GM12864 (cell line): ENCODE measurements around the gene ATR.
"Not testable (repeated sequence)": the region's sequence is repeated elsewhere in the genome, so short reads cannot be mapped to it uniquely, and the experiment has no call there.

Experiments used
- DNase-seq: peaks from one replicate; pipeline ENCODE4 v3.0.0-alpha.2; 2011; ENCODE audit warnings: low read depth
- H3K4me3 ChIP-seq: 2 replicates; pipeline ENCODE4 v1.5.1; 2011; ENCODE audit warnings: mild to moderate bottlenecking, low read depth, low read length, control low read depth
- TF ChIP-seq, protein P1 (sequence below): IDR thresholded peaks from 2 replicates; pipeline ENCODE4 v1.5.1; 2011; ENCODE audit warnings: low read depth, mild to moderate bottlenecking, moderate library complexity, low read length, control low read depth, inconsistent platforms; ENCODE audit errors: missing control alignments

Gene ATR

DNA sequence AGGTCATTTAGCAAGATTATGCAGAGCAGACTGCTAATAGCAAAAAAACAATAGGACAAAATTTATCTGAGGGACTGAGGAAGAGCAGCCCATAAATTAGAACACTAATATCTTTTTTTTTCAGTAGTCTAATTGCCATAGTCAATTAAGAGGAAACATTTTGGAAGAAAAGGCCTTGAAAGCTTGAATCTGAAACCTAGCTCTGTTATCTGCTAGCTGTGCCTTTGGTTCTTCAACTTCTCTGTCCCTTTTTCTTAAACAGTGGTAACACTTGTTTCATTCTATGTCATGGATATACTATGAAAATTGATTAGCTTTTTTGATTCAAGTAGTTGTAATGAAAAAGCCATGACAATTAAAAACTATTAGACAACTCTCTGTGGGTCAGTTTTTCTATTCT lies 1.7 kb downstream of the ATR start:
- no peak overlapping the region; the same call in 1 of the 2 replicates for H3K4me3 ChIP-seq

DNA sequence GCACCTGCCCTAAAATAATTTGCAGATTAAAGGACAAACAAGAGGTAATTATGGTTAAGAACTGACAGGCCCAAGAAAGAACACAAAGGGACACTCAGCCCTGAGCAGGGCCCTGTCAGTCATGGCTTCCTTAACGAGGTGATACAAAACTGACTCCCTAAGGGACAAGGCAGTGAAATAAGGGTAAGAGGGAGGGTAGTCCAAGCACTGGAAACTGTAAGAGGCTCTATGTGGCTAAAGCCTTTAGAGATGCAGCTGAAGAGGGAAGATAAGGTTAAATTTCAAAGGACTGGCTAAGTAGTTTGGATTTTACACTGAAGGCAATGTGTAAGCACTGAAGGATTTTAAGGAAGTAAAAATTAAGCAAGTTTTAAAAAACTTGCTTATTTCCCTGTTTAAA lies 3.9 kb downstream of the ATR start:
- H3K4me3 ChIP-seq = no peak overlapping the region
- DNase-seq = no peak
- TF ChIP-seq, protein P1, sequence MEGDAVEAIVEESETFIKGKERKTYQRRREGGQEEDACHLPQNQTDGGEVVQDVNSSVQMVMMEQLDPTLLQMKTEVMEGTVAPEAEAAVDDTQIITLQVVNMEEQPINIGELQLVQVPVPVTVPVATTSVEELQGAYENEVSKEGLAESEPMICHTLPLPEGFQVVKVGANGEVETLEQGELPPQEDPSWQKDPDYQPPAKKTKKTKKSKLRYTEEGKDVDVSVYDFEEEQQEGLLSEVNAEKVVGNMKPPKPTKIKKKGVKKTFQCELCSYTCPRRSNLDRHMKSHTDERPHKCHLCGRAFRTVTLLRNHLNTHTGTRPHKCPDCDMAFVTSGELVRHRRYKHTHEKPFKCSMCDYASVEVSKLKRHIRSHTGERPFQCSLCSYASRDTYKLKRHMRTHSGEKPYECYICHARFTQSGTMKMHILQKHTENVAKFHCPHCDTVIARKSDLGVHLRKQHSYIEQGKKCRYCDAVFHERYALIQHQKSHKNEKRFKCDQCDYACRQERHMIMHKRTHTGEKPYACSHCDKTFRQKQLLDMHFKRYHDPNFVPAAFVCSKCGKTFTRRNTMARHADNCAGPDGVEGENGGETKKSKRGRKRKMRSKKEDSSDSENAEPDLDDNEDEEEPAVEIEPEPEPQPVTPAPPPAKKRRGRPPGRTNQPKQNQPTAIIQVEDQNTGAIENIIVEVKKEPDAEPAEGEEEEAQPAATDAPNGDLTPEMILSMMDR = no peak

More for the DNA sequence above, 1.7 kb downstream of the ATR start:
- TF ChIP-seq, protein P1 = no peak
- DNase-seq = no peak

DNA sequence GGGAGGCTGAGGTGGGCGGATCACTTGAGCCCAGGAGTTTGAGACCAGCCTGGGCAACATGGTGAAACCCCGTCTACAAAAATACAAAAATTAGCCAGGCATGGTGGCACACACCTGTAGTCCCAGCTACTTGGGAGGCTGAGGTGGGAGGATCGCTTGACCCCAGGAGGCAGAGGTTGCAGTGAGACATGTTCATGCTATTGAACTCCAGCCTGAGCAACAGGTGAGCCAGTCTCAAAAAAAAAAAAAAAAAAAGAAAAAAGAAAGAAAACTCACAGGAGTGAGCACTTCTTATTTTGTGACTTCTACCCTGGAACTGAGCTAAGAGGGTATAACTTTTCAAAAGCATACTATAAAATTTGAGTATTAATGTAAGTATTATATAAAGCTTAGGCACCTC lies 4.3 kb downstream of the ATR start:
- DNase-seq = not testable (repeated sequence)

DNA sequence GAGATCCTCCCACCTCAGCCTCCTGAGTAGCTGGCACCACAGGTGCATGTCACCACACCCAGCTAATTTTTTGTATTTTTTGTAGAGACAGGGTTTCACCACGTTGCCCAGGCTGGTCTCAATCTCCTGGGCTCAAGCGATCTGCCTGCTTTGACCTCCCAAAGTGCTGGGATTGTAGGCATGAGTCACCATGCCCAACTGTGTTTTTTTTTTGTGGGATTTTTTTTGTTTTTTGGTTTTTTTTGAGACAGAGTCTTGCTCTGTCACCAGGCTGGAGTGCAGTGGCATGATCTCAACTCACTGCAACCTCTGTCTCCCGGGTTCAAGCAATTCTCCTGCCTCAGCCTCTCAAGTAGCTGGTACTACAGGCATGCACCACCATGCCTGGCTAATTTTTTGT lies 9.1 kb downstream of the ATR start:
- not testable (repeated sequence) for H3K4me3 ChIP-seq, DNase-seq

More for the DNA sequence above, 4.3 kb downstream of the ATR start:
- H3K4me3 ChIP-seq = not testable (repeated sequence)

DNA sequence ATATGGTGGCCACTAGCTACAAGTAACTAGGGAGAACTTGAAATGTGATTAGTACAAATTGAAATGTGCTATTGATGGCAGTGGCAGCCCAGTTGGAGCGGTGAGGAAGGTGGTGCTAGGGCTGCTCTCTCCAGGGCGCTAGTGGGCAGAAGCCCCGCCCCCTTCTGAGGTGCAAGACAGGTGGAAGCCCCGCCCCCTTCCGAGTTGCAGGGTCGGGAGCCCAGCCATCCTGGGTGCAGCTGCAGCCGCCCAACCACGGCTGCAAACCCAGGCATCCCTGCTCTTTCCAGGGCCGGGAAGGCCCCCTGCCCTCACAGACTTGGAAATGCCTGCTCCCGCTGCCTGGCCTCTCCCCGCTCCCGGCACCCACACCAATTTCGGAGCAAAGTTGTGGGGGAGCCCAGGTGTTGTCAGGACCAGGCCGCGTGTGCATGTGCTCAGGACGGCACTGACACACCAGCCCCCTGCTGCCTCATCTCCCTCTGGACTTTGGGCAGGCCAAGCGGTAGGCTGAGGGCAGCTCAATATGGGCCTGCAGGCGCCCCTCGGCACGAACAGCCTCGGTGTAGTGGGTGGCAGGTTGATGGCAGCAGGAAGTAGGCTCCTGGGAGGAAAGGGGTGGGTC lies 10.0 kb downstream of the ATR start:
- no peak overlapping the region for H3K4me3 ChIP-seq
- TF ChIP-seq, protein P1 = no peak
- no peak for DNase-seq

DNA sequence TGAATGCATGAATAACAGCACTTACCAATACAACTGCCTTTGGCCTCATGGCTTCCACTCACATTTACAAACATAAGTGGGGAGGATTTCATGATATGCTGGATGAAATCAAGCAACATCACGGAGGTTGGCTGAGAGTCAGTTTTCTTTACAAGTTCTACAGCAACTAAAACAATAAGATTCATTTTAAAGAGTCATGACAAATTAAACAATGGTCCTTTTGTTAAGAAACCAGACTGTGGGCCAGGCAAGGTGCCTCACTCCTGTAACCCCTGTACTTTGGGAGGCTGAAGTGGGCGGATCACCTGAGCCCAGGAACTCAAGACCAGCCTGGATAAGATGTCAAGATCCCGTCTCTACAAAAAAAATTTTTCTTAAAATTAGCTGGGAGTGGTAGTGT lies 12.4 kb downstream of the ATR start:
- TF ChIP-seq, protein P1 = no peak

DNA sequence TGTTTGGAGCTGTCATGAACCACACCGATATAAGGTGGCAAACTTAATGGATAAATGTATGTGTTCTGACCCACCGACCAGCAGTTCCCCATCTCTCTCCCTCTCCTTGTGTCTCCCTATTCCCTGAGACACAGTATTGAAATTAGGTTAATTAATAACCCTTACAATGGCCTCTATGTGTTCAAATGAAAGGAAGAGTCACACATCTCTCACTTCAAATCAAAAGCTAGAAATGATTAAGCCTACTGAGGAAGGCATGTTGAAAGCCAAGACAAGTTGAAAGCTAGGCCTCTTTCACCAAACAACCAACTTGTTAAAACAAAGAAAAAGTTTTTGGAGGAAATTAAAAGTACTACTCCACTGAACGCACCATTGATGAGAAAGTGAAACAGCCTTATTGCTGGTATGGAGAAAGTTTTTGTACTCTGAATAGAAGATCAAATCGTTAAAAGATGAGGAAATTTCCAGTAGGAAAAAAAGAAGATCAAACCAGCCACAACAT lies 15.0 kb downstream of the ATR start:
- TF ChIP-seq, protein P1 = no peak
- H3K4me3 ChIP-seq = no peak overlapping the region
- no peak for DNase-seq

More for the DNA sequence above, 12.4 kb downstream of the ATR start:
- no peak for DNase-seq
- no peak overlapping the region for H3K4me3 ChIP-seq

DNA sequence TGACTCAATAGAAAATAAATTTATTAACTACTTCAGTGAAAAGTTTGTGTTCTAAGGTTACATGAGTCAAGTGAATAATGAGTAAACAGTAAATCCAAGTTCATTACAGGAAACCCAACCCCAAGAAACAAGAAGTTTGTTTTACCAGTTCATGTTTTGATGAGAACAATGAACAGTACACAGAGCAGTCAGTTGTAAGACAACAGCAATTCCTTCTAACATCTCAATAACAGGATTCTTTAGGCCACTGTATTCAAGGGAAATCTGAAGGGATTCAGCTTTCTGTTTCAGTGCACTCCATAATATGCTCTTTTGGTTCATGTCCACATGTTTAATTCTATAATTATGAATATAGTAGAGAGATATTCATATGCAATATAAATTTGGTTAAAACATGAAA lies 18.4 kb downstream of the ATR start:
- TF ChIP-seq, protein P1 = no peak
- DNase-seq = no peak
- H3K4me3 ChIP-seq = no peak overlapping the region
